ENCODE data around the gene BCL2L13.

Gene BCL2L13

DNA sequence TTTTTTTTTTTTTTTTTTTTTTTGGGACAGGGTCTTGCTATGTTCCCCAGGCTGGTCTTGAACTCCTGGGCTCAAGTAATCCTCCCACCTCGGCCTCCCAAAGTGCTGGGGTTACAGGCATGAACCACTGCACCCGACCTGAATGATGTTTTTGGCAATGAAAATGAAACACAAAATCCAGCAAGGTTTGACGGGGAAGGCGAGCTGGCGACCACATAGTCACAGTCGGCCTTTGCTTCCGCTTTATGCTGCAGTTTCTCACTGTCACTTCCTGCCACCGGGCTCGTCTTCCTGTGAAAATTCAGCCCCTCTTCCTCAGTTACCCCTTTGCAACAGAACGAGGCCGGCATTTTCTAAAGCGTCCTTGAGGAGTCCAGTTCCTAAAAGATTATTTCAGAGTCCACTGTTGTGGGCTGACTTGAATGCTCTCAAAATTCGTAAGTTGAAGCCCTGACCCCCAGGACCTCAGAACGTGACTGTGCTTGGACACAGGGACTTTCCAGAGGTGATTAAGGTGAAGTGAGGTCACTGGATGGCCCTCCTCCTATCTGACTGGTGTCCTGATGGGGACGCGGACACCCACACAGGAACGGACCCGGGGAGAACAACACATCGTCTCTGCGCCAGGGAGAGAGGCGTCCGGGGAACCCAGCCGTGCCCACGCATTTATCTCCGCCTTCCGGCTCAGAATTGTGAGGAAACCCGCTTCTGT, 138.6 kb downstream of the BCL2L13 start:
- in situ Hi-C loops (cut with MboI; ENCODE audit: low pct_unique_long_range_greater_than_20kb, low sequenced_read_pairs, unreplicated experiment), result no loop called here
- DNase-seq (ENCODE audit: low spot score), result peak; percentile 87
- no peak for TF ChIP-seq CTCF (IDR thresholded peaks at IDR 0.05; ENCODE audit: extremely low read depth, insufficient read depth, missing control alignments)

DNA sequence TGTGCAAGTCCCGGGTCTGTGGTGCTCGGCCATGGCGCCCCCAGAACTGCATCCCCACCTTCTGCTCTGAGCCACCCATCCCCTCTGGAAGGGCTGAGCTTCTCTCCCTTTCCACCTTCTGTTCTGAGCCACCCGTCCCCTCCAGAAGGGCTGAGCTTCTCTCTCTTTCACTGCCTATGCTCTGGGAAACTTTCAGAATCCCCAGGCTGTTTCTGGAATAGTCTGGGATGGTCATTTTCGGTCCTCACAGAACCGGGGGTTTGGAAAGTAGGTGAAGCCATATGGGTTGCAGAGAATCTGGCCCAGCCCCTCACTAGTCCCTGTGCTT, 139.1 kb downstream of the BCL2L13 start:
- DNase-seq (ENCODE audit: low spot score), result no peak
- TF ChIP-seq CTCF (IDR thresholded peaks at IDR 0.05; ENCODE audit: extremely low read depth, insufficient read depth, missing control alignments), result no peak
- in situ Hi-C loops (cut with MboI; ENCODE audit: low pct_unique_long_range_greater_than_20kb, low sequenced_read_pairs, unreplicated experiment), result no loop called here

GRCh38 chr22:17778412-17778976, 139.9 kb downstream of the BCL2L13 start:
- in situ Hi-C loops (cut with MboI; ENCODE audit: low pct_unique_long_range_greater_than_20kb, low sequenced_read_pairs, unreplicated experiment), result no loop called here
- DNase-seq (ENCODE audit: low spot score), result no peak
- TF ChIP-seq CTCF (IDR thresholded peaks at IDR 0.05; ENCODE audit: extremely low read depth, insufficient read depth, missing control alignments), result no peak

DNA sequence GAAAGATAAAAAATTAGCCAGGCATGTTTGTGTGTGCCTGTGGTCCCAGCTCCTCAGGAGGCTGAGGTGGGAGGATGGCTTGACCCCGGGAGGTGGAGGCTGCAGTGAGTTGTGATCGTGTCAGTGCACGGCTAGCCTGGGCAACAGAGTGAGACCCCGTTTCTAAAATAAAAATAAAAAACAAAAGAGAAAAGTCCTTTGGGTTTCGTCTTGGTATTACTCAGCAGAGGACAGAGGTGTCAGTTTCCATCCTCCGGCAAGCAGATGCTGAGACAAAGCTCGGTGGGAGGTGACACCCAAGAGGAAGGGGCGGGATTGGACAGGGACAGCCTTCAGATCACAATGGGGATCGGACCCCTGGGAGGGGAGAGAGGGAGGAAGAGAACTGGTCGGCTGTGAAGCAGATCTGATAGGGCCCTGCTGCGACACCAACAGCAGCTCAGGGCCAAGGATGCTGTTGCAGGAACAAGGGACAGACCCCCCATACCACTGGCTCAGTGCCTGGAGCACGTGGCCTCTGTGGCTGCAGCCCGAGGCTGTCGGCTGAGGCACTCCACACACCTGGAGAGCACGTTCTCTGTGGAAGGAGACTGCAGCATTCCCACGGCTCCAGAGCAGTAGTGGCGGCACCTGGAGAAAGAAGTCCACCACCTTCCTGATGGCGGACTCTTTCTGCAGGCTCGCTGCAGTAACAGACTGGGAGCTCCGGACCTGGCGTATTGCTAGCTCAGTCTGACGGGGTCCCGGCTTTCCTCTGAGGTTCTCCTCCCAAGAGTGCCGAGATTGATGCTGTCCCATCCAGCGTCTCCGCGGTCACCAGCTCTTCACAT, 140.9 kb downstream of the BCL2L13 start:
- no peak for TF ChIP-seq CTCF (IDR thresholded peaks at IDR 0.05; ENCODE audit: extremely low read depth, insufficient read depth, missing control alignments)
- in situ Hi-C loops (cut with MboI; ENCODE audit: low pct_unique_long_range_greater_than_20kb, low sequenced_read_pairs, unreplicated experiment), result no loop called here
- DNase-seq (ENCODE audit: low spot score), result peak; percentile 89

DNA sequence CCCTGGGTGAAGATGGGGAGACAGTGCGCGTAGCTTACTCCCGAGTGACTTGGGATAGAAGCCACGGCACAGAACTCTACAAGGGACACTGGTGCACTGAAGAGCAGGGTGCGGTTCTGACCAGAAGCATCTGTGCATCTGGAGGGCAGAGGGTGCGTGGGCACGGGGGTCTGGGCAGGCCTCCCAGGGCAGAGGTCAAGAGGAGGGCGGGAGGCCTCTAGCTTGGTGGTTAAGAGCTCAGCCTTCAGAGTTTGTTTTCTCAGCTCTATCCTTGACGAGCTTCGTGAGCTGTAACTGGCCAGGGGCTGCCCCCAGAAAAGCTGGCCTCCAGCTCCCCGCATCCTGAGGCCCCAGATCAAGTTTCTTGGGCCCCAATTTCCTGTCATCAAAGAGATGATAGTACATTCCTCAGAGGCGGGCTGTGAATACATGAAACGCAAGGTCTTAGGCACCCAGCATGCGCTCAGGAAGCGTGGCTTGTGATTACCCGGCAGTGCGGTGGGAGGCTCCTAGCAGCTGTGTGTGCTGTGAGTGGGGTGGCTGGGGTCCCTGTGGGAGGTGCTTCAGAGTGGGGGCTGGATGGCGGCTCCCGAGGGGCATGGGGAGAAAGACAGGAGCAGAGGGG, 141.7 kb downstream of the BCL2L13 start:
- in situ Hi-C loops (cut with MboI; ENCODE audit: low pct_unique_long_range_greater_than_20kb, low sequenced_read_pairs, unreplicated experiment), result no loop called here
- TF ChIP-seq CTCF (IDR thresholded peaks at IDR 0.05; ENCODE audit: extremely low read depth, insufficient read depth, missing control alignments), result no peak
- no peak for DNase-seq (ENCODE audit: low spot score)

All from GM13977 (cell line).